ENCODE results near the gene HAVCR2. TPM values are rescaled to one million over a fixed set of nuclear protein-coding genes. Genes with fewer than 3 reads are reported as not detected.

HAVCR2 gene
- total RNA-seq, 3 donors from 2014 or later (not counting 1 experiment from before 2014, with no cell fraction given), result 60.0 to 92.2 (median 74.3) TPM

- H3K27ac Mint-ChIP-seq, result no peak overlapping the region
- Histone ChIP-seq H3K4me1 (ENCODE audit: control insufficient read depth, insufficient read depth, low read length) (peaks cover 3% of the 10 kb centered on the region), H3K27me3 (ENCODE audit: control insufficient read depth, insufficient read depth, low read length) (no peaks in the 10 kb centered on the region), H3K27ac (ENCODE audit: low read length) (no peak overlapping the region), H3K36me3 (ENCODE audit: control insufficient read depth, insufficient read depth, low read length) (no peaks in the 10 kb centered on the region), H3K9me3 (ENCODE audit: control insufficient read depth, insufficient read depth, low read length) (peaks cover 7% of the 10 kb centered on the region), H3K4me3 (ENCODE audit: low read length) (no peak overlapping the region)
- H3K27me3 Mint-ChIP-seq (ENCODE audit: low read depth in 2 of 2), result no peaks in the 10 kb centered on the region
- DNase-seq (no peak), ATAC-seq (no peak)
- H3K4me3 Mint-ChIP-seq, result no peak overlapping the region
- H3K4me1 Mint-ChIP-seq, result peaks cover 7% of the 10 kb centered on the region in 2 donors
- no peak for TF ChIP-seq CTCF (IDR thresholded peaks at IDR 0.05)
- 96% methylated on average over 1 of the region's 1 CpG for WGBS (ENCODE audit: insufficient coverage)
- H3K9me3 Mint-ChIP-seq, result peaks cover 5 to 9% of the 10 kb centered on the region in 2 donors
- peaks cover 20% of the 10 kb centered on the region for H3K36me3 Mint-ChIP-seq
- intact Hi-C loops (cut with micrococcal nuclease), result no loop called here
Measured at GRCh38 chr5:157120102-157120501, 11.3 kb upstream of the HAVCR2 start.

DNA sequence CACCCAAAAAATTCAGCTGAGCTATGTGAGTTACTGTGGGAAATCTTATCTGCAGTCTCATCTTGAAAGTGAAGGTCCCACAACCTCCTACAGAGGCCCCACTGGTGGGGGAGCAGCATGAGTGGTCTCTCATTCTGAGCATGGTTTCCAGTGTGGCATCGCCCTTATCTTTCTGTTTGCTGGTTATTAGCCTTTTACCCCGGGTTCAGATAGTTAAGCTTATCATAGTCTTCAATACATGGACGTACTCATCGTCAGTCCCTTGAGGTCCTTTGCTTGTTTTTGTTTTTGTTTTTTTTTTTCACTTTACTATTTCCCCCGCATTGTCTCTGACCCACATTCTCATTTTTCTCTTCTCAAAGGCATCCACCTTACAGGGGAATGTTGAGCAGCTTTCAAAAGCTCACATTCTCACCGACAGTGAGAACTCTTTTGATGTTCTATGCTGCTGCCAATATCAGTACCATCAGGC, 7.7 kb upstream of the HAVCR2 start:
- Mint-ChIP-seq H3K4me3 (no peak overlapping the region), H3K36me3 (peaks cover 5% of the 10 kb centered on the region), H3K27me3 (ENCODE audit: low read depth in 2 of 2) (no peaks in the 10 kb centered on the region), H3K27ac (peak overlapping the region in 1 of 2 donors; percentile 4), H3K4me1 (peaks cover 7% of the 10 kb centered on the region in 2 donors), H3K9me3 (peaks cover 0 to 3% of the 10 kb centered on the region in 2 donors)
- no peak for TF ChIP-seq CTCF (IDR thresholded peaks at IDR 0.05)
- H3K27ac ChIP-seq (ENCODE audit: low read length), result no peak overlapping the region
- peaks cover 3% of the 10 kb centered on the region for H3K4me1 ChIP-seq (ENCODE audit: control insufficient read depth, insufficient read depth, low read length)
- 50% methylated on average over 5 of the region's 6 CpGs for WGBS (ENCODE audit: insufficient coverage)
- peaks cover 7% of the 10 kb centered on the region for H3K9me3 ChIP-seq (ENCODE audit: control insufficient read depth, insufficient read depth, low read length)
- ATAC-seq, result no peak
- no peak overlapping the region for H3K4me3 ChIP-seq (ENCODE audit: low read length)
- H3K27me3 ChIP-seq (ENCODE audit: control insufficient read depth, insufficient read depth, low read length), result no peaks in the 10 kb centered on the region
- DNase-seq, result no peak
- no peaks in the 10 kb centered on the region for H3K36me3 ChIP-seq (ENCODE audit: control insufficient read depth, insufficient read depth, low read length)
- intact Hi-C loops (cut with micrococcal nuclease), result no loop called here

DNA sequence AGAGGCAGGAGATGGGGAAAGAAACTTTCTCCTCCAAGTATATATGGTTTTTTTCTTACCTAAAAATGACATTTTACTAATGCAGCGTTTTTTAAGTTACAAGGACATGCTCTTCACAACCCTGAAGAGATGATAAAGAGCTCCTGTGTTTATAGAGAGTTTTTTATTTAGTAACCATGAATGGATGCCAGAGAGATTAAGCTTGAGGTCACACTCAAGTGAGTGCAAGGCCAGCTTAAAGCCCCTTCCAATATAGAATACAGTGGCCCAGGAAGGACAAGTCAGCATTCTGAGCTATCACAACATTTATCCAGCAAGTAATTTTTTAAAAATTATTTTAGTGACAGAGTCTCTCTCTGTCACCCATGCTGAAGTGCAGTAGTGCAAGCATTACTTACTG, 6.7 kb upstream of the HAVCR2 start:
- no peaks in the 10 kb centered on the region for H3K9me3 Mint-ChIP-seq
- no peaks in the 10 kb centered on the region for H3K27me3 Mint-ChIP-seq (ENCODE audit: low read depth in 2 of 2)
- peak overlapping the region in 1 of 2 donors; percentile 13 for H3K27ac Mint-ChIP-seq

More for the DNA sequence above, 6.7 kb upstream of the HAVCR2 start:
- no CpG with 5 or more reads among the region's 1 CpG for WGBS (ENCODE audit: insufficient coverage)
- Histone ChIP-seq H3K36me3 (ENCODE audit: control insufficient read depth, insufficient read depth, low read length) (no peaks in the 10 kb centered on the region), H3K9me3 (ENCODE audit: control insufficient read depth, insufficient read depth, low read length) (no peaks in the 10 kb centered on the region), H3K4me3 (ENCODE audit: low read length) (no peak overlapping the region), H3K27ac (ENCODE audit: low read length) (no peak overlapping the region), H3K27me3 (ENCODE audit: control insufficient read depth, insufficient read depth, low read length) (no peaks in the 10 kb centered on the region), H3K4me1 (ENCODE audit: control insufficient read depth, insufficient read depth, low read length) (peaks cover 3% of the 10 kb centered on the region)
- intact Hi-C loops (cut with micrococcal nuclease), result no loop called here
- Mint-ChIP-seq H3K4me3 (no peak overlapping the region), H3K36me3 (no peaks in the 10 kb centered on the region), H3K4me1 (peaks cover 7% of the 10 kb centered on the region in 2 donors)
- ATAC-seq (no peak), DNase-seq (no peak)
- no peak for TF ChIP-seq CTCF (IDR thresholded peaks at IDR 0.05)

All from natural killer cell (primary cell).